ENCODE measurements around the gene KRTAP4-12. TPM values are rescaled to one million over a fixed set of nuclear protein-coding genes. Genes with fewer than 3 reads are reported as not detected.
"Not testable (repeated sequence)": the region's sequence is repeated elsewhere in the genome, so short reads cannot be mapped to it uniquely, and the experiment has no call there.

KRTAP4-12 gene
- total RNA-seq, 1 donor from 2014 or later, result not detected

GRCh38 chr17:41098481-41098880 lies 25.5 kb downstream of the KRTAP4-12 start:
- H4K20me1 ChIP-seq (ENCODE audit: insufficient read depth, low read length), result no peaks in the 10 kb centered on the region
- FAIRE-seq (peak; percentile 59), DNase-seq (ENCODE audit: low read depth) (peak; percentile 29)
- H3K79me2 ChIP-seq (ENCODE audit: insufficient read depth, low read length), result no peaks in the 10 kb centered on the region
- H3K9me3 Mint-ChIP-seq (ENCODE audit: unreplicated experiment), result peaks cover 2% of the 10 kb centered on the region
- no peaks in the 10 kb centered on the region for H3K36me3 Mint-ChIP-seq (ENCODE audit: low read depth, unreplicated experiment)
- TF ChIP-seq CTCF (IDR thresholded peaks at IDR 0.05; ENCODE audit: insufficient read depth, low read depth, low read length), result no peak
- TF ChIP-seq EZH2 (IDR thresholded peaks at IDR 0.05; ENCODE audit: insufficient read depth, low read length), result no peak
- H3K27me3 ChIP-seq (ENCODE audit: insufficient read depth, low read length), result no peaks in the 10 kb centered on the region
- no peak overlapping the region for H3K4me3 Mint-ChIP-seq (ENCODE audit: unreplicated experiment)
- H2AFZ ChIP-seq (ENCODE audit: low read depth, low read length), result no peak overlapping the region
- H3K27me3 Mint-ChIP-seq (ENCODE audit: low read depth, unreplicated experiment), result no peaks in the 10 kb centered on the region
- no peak overlapping the region for H3K27ac ChIP-seq (ENCODE audit: low read depth, low read length)
- peaks cover 22% of the 10 kb centered on the region for H3K4me1 Mint-ChIP-seq (ENCODE audit: low read depth, unreplicated experiment)
- no peaks in the 10 kb centered on the region for H3K36me3 ChIP-seq (ENCODE audit: insufficient read depth, low read length)
- H3K4me1 ChIP-seq (ENCODE audit: insufficient read depth, low read length), result peaks cover 3% of the 10 kb centered on the region
- H3K4me2 ChIP-seq (ENCODE audit: low read length), result peak overlapping the region; percentile 41
- H3K4me3 ChIP-seq (ENCODE audit: insufficient read depth, low read depth, low read length), result no peak overlapping the region
- H3K9me3 ChIP-seq (ENCODE audit: insufficient read depth, low read depth, low read length), result no peaks in the 10 kb centered on the region
- peak overlapping the region; percentile 48 for H3K27ac Mint-ChIP-seq (ENCODE audit: unreplicated experiment)
- no peak overlapping the region for H3K9ac ChIP-seq (ENCODE audit: low read length)

- Histone ChIP-seq H3K4me3 (ENCODE audit: insufficient read depth, low read depth, low read length) (no peak within 1 kb of the TSS), H3K36me3 (ENCODE audit: insufficient read depth, low read length) (no peaks in the 10 kb centered on the region), H3K4me1 (ENCODE audit: insufficient read depth, low read length) (peaks cover 3% of the 10 kb centered on the region), H4K20me1 (ENCODE audit: insufficient read depth, low read length) (no peaks in the 10 kb centered on the region), H3K27me3 (ENCODE audit: insufficient read depth, low read length) (no peaks in the 10 kb centered on the region), H3K27ac (ENCODE audit: low read depth, low read length) (no peak within 1 kb of the TSS), H3K9ac (ENCODE audit: low read length) (no peak within 1 kb of the TSS), H2AFZ (ENCODE audit: low read depth, low read length) (no peak within 1 kb of the TSS), H3K9me3 (ENCODE audit: insufficient read depth, low read depth, low read length) (no peaks in the 10 kb centered on the region), H3K79me2 (ENCODE audit: insufficient read depth, low read length) (no peaks in the 10 kb centered on the region), H3K4me2 (ENCODE audit: low read length) (peak within 1 kb of the TSS; percentile 41)
- Mint-ChIP-seq H3K9me3 (ENCODE audit: unreplicated experiment) (peaks cover 2% of the 10 kb centered on the region), H3K27ac (ENCODE audit: unreplicated experiment) (peak within 1 kb of the TSS; percentile 48), H3K27me3 (ENCODE audit: low read depth, unreplicated experiment) (no peaks in the 10 kb centered on the region), H3K36me3 (ENCODE audit: low read depth, unreplicated experiment) (no peaks in the 10 kb centered on the region), H3K4me1 (ENCODE audit: low read depth, unreplicated experiment) (peaks cover 18% of the 10 kb centered on the region), H3K4me3 (ENCODE audit: unreplicated experiment) (no peak within 1 kb of the TSS)
- DNase-seq (ENCODE audit: low read depth) (no peak), FAIRE-seq (no peak)
- TF ChIP-seq EZH2 (IDR thresholded peaks at IDR 0.05; ENCODE audit: insufficient read depth, low read length) (no peak), CTCF (IDR thresholded peaks at IDR 0.05; ENCODE audit: insufficient read depth, low read depth, low read length) (no peak)
Observed at GRCh38 chr17:41098042-41098441, 25.9 kb downstream of the KRTAP4-12 start, which contains the start of gene KRTAP4-8. Gene KRTAP4-8 (minus strand): TSS chr17:41098142. CDS start chr17:41098084, 58 bp downstream.

GRCh38 chr17:41096055-41096454 lies 27.9 kb downstream of the KRTAP4-12 start:
- H3K4me1 Mint-ChIP-seq (ENCODE audit: low read depth, unreplicated experiment), result peaks cover 17% of the 10 kb centered on the region
- H3K9me3 ChIP-seq (ENCODE audit: insufficient read depth, low read depth, low read length), result no peaks in the 10 kb centered on the region
- H3K27me3 Mint-ChIP-seq (ENCODE audit: low read depth, unreplicated experiment), result no peaks in the 10 kb centered on the region
- no peak overlapping the region for H3K4me3 ChIP-seq (ENCODE audit: insufficient read depth, low read depth, low read length)
- no peaks in the 10 kb centered on the region for H3K36me3 ChIP-seq (ENCODE audit: insufficient read depth, low read length)
- H3K36me3 Mint-ChIP-seq (ENCODE audit: low read depth, unreplicated experiment), result no peaks in the 10 kb centered on the region
- H3K4me1 ChIP-seq (ENCODE audit: insufficient read depth, low read length), result peaks cover 3% of the 10 kb centered on the region
- DNase-seq (ENCODE audit: low read depth), result no peak
- TF ChIP-seq EZH2 (IDR thresholded peaks at IDR 0.05; ENCODE audit: insufficient read depth, low read length) (no peak), CTCF (IDR thresholded peaks at IDR 0.05; ENCODE audit: insufficient read depth, low read depth, low read length) (no peak)
- H3K79me2 ChIP-seq (ENCODE audit: insufficient read depth, low read length), result no peaks in the 10 kb centered on the region
- no peak overlapping the region for H3K27ac Mint-ChIP-seq (ENCODE audit: unreplicated experiment)
- H3K27ac ChIP-seq (ENCODE audit: low read depth, low read length), result no peak overlapping the region
- H3K27me3 ChIP-seq (ENCODE audit: insufficient read depth, low read length), result no peaks in the 10 kb centered on the region
- no peaks in the 10 kb centered on the region for H4K20me1 ChIP-seq (ENCODE audit: insufficient read depth, low read length)
- no peak for FAIRE-seq
- no peak overlapping the region for H3K4me2 ChIP-seq (ENCODE audit: low read length)
- no peak overlapping the region for H3K9ac ChIP-seq (ENCODE audit: low read length)
- no peak overlapping the region for H3K4me3 Mint-ChIP-seq (ENCODE audit: unreplicated experiment)
- no peak overlapping the region for H2AFZ ChIP-seq (ENCODE audit: low read depth, low read length)
- H3K9me3 Mint-ChIP-seq (ENCODE audit: unreplicated experiment), result peaks cover 2% of the 10 kb centered on the region

GRCh38 chr17:41088760-41089352 lies 35.1 kb downstream of the KRTAP4-12 start:
- not testable (repeated sequence) for H3K9me3 ChIP-seq (ENCODE audit: insufficient read depth, low read depth, low read length); H3K36me3 ChIP-seq (ENCODE audit: insufficient read depth, low read length); H3K4me2 ChIP-seq (ENCODE audit: low read length); H3K27ac ChIP-seq (ENCODE audit: low read depth, low read length); H3K4me3 ChIP-seq (ENCODE audit: insufficient read depth, low read depth, low read length); H3K27me3 ChIP-seq (ENCODE audit: insufficient read depth, low read length); H3K27me3 Mint-ChIP-seq (ENCODE audit: low read depth, unreplicated experiment); H3K4me1 Mint-ChIP-seq (ENCODE audit: low read depth, unreplicated experiment); FAIRE-seq; H3K4me1 ChIP-seq (ENCODE audit: insufficient read depth, low read length); H4K20me1 ChIP-seq (ENCODE audit: insufficient read depth, low read length); H2AFZ ChIP-seq (ENCODE audit: low read depth, low read length); H3K79me2 ChIP-seq (ENCODE audit: insufficient read depth, low read length); H3K9ac ChIP-seq (ENCODE audit: low read length); H3K4me3 Mint-ChIP-seq (ENCODE audit: unreplicated experiment); DNase-seq (ENCODE audit: low read depth); H3K27ac Mint-ChIP-seq (ENCODE audit: unreplicated experiment); H3K36me3 Mint-ChIP-seq (ENCODE audit: low read depth, unreplicated experiment); H3K9me3 Mint-ChIP-seq (ENCODE audit: unreplicated experiment)

All from astrocyte (in vitro differentiated cells and primary cell).